K562 (cell line): Measurements from ENCODE around the gene BTRC. TPM values are rescaled to one million over a fixed set of nuclear protein-coding genes. Genes with fewer than 3 reads are reported as not detected.
A peak's percentile ranks its signal among the peaks of the same experiment; 100 is the strongest.

ENCODE experiments used
- ATF7 ChIP-seq: fragments of 450-650 bp; IDR thresholded peaks from 2 replicates; pipeline ENCODE4 v1.7.1; 2014; ENCODE audit warnings: mild to moderate bottlenecking, moderate library complexity
- C11orf30 ChIP-seq: fragments of 450-650 bp; IDR thresholded peaks from 2 replicates; pipeline ENCODE4 v1.6.1; 2016; ENCODE audit warnings: low read depth, mild to moderate bottlenecking
- CEBPG ChIP-seq, 3 experiments: fragments of 200-800 bp in 1 of 3; sonication (Bioruptor generic) in 1 of 3; sonication (generic) in 1 of 3; formaldehyde crosslinking in 1 of 3; IDR thresholded peaks in 2 of 3; conservative IDR thresholded peaks in 1 of 3; 2 replicates each; pipeline versions ENCODE4 v1.6.1 to v1.8.0; 2016 to 2022; ENCODE audit warnings: missing compliant biosample characterization in 2 of 3, missing genetic modification characterization in 2 of 3, mild to moderate bottlenecking in 1 of 3, missing genetic modification reagents in 1 of 3
- CREB1 ChIP-seq, 2 experiments: sonication (generic) in 1 of 2; formaldehyde crosslinking in 1 of 2; IDR thresholded peaks; 2 replicates each; pipeline versions ENCODE4 v1.6.1 to v1.8.0; 2012 to 2022; ENCODE audit warnings: inconsistent platforms in 1 of 2, mild to moderate bottlenecking in 1 of 2, missing genetic modification reagents in 1 of 2, moderate library complexity in 1 of 2
- DACH1 ChIP-seq: fragments of 450-650 bp; IDR thresholded peaks from 2 replicates; pipeline ENCODE4 v1.6.1; 2018; ENCODE audit not compliant: partially characterized antibody
- DDX20 ChIP-seq: fragments of 450-650 bp; IDR thresholded peaks from 2 replicates; pipeline ENCODE4 v1.6.1; 2016; ENCODE audit warnings: missing genetic modification characterization, low read depth, mild to moderate bottlenecking, missing compliant biosample characterization, moderate library complexity
- FOXJ2 ChIP-seq: fragments of 200-800 bp; sonication (Bioruptor generic); IDR thresholded peaks from 2 replicates; pipeline ENCODE4 v1.6.1; 2016; ENCODE audit warnings: missing genetic modification characterization, missing compliant biosample characterization
- HNRNPH1 ChIP-seq: fragments of 200-400 bp; formaldehyde crosslinking; optimal IDR thresholded peaks from 2 replicates; pipeline ENCODE3; 2017; ENCODE audit warnings: low read depth, mild to moderate bottlenecking, low read length, moderate library complexity
- HNRNPL ChIP-seq: fragments of 200-400 bp; formaldehyde crosslinking; IDR thresholded peaks from 2 replicates; pipeline ENCODE4 v1.6.1; 2017; ENCODE audit warnings: low read depth, mild to moderate bottlenecking, low read length
- ILK ChIP-seq: fragments of 450-650 bp; IDR thresholded peaks from 2 replicates; pipeline ENCODE4 v1.6.1; 2016; ENCODE audit warnings: missing genetic modification characterization, low read depth, mild to moderate bottlenecking, missing compliant biosample characterization, moderate library complexity, borderline replicate concordance
- MAZ ChIP-seq, 2 experiments: fragments of 450-650 bp in 1 of 2; sonication (generic) in 1 of 2; formaldehyde crosslinking; IDR thresholded peaks in 1 of 2; conservative IDR thresholded peaks in 1 of 2; 2 replicates each; pipeline versions ENCODE4 v1.4.0 to v1.5.0; 2020; ENCODE audit warnings: mild to moderate bottlenecking in 1 of 2, missing genetic modification reagents in 1 of 2
- NONO ChIP-seq, 2 experiments: fragments of 200-400 bp in 1 of 2; fragments of 450-650 bp in 1 of 2; formaldehyde crosslinking in 1 of 2; IDR thresholded peaks; 2 replicates each; pipeline ENCODE4 v1.6.1; 2017; ENCODE audit warnings: low read depth in 2 of 2, mild to moderate bottlenecking in 2 of 2, moderate library complexity in 2 of 2, low read length in 1 of 2
- RFX1 ChIP-seq: fragments of 450-650 bp; IDR thresholded peaks from 2 replicates; pipeline ENCODE4 v1.6.1; 2016; ENCODE audit warnings: mild to moderate bottlenecking, moderate library complexity
- ZBTB8A ChIP-seq: fragments of 450-650 bp; IDR thresholded peaks from 2 replicates; pipeline ENCODE4 v1.6.1; 2018; ENCODE audit warnings: mild to moderate bottlenecking, moderate library complexity; ENCODE audit not compliant: partially characterized antibody
- ZFX ChIP-seq: sonication (generic); formaldehyde crosslinking; IDR thresholded peaks from 2 replicates; pipeline ENCODE4 v1.8.0; 2022; ENCODE audit warnings: mild to moderate bottlenecking, missing genetic modification reagents, moderate library complexity
- ZNF121 ChIP-seq: sonication (generic); formaldehyde crosslinking; conservative IDR thresholded peaks from 2 replicates; pipeline ENCODE4 v1.8.0; 2022; ENCODE audit warnings: missing genetic modification reagents
- ZNF3 ChIP-seq: fragments of 250-450 bp; sonication (Bioruptor Pico); IDR thresholded peaks from 2 replicates; pipeline ENCODE4 v1.5.0; 2021; ENCODE audit warnings: mild to moderate bottlenecking, moderate library complexity
- ZNF408 ChIP-seq: fragments of 250-450 bp; sonication (Bioruptor Pico); IDR thresholded peaks from 2 replicates; pipeline ENCODE4 v1.4.0; 2020; ENCODE audit warnings: low read depth, mild to moderate bottlenecking, moderate library complexity
- ZNF764 ChIP-seq: fragments of 250-450 bp; sonication (Bioruptor Pico); IDR thresholded peaks from 2 replicates; pipeline ENCODE4 v1.4.0; 2020; ENCODE audit warnings: low read depth, mild to moderate bottlenecking, moderate library complexity
- ZNF766 ChIP-seq: fragments of 200-800 bp; sonication (Bioruptor generic); conservative IDR thresholded peaks from 2 replicates; pipeline ENCODE4 v1.6.1; 2016; ENCODE audit warnings: missing genetic modification characterization, missing compliant biosample characterization
- polyA plus RNA-seq, 8 experiments: library from polyadenylated mRNA; depleted of rRNA in 4 of 8; stranded (reverse) in 5 of 8; unstranded in 3 of 8; fragments of >200 nt; fragmentation: Nextera tagmentation in 2 of 8; fragmentation: Illumina TruSeq in 1 of 8; extraction: Ambion mirVana in 2 of 8; extraction: Trizol in 1 of 8; gene quantifications; 2 replicates each; pipeline versions ENCODE4 v1.2.1 to v1.2.3, GENCODE V29; 2011 to 2014; ENCODE audit warnings: inconsistent platforms in 1 of 8, missing spikeins in 1 of 8
- total RNA-seq, 7 experiments: library from RNA; depleted of rRNA in 6 of 7; stranded (reverse); fragments of >200 nt in 6 of 7; fragmentation: Illumina TruSeq in 2 of 7; extraction: Trizol in 2 of 7; gene quantifications; 2 replicates each; pipeline versions ENCODE4 v1.2.1 to v1.2.3, GENCODE V29; 2011 to 2021; ENCODE audit warnings: low replicate concordance in 1 of 7
- TF ChIP-seq, protein P1 (sequence below): fragments of 200-800 bp; sonication (Bioruptor generic); IDR thresholded peaks from 2 replicates; pipeline ENCODE4 v1.6.1; 2017; ENCODE audit warnings: missing genetic modification characterization, missing compliant biosample characterization
- TF ChIP-seq, protein P2 (sequence below): sonication (generic); formaldehyde crosslinking; IDR thresholded peaks from 2 replicates; pipeline ENCODE4 v1.9.0; 2022; ENCODE audit warnings: mild to moderate bottlenecking, missing genetic modification reagents
- TF ChIP-seq, protein P3 (sequence below): fragments of 450-650 bp; IDR thresholded peaks from 2 replicates; pipeline ENCODE4 v1.7.1; 2018; ENCODE audit warnings: mild to moderate bottlenecking, low read depth; ENCODE audit not compliant: partially characterized antibody

BTRC gene
- total and polyA plus RNA-seq, 9 of the 15 experiments (the other 6 are each of a cell fraction or from before 2014, with no cell fraction given) = 1.6 to 15.4 (median 7.0) TPM

DNA sequence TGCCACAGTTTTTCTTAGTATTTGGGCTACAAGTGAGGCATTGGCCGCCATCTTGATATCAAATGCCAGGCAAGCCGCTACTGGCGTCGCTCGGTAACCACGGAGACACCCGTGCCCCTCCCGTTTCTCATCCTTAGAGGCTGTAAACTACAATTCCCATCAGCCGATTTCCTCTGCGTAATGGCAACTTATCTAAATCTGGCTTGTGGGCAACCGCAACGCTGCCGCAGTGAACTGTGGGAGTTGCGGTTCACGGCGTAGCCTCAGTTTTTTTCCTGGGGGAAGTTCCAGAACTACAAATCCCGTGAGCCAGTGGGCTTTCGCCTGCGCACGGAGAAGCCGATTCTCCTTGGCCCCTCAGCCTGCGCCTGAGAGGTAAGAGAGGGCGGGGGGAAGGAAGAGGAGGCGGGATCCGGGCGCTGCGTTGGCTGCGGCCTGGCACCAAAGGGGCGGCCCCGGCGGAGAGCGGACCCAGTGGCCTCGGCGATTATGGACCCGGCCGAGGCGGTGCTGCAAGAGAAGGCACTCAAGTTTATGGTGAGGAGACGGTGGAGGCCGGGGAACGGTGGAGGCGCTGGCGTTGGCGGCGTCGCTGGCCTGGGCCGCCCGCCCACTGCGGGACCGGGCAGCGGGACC is at the start of gene BTRC (continued):
- TF ChIP-seq ZNF764 (CRISPR knock-in tag) = no peak
- peak; percentile 78 for TF ChIP-seq FOXJ2 (tag)
- peak; percentile 95 for TF ChIP-seq RFX1
- TF ChIP-seq C11orf30 = peak; percentile 21; the same call in 1 of the 2 replicates
- TF ChIP-seq HNRNPH1 = no peak
- TF ChIP-seq CEBPG (CRISPR knock-in tag; IDR thresholded peaks at IDR 0.05) = no peak
- TF ChIP-seq CEBPG (tag; conservative IDR thresholded peaks at IDR 0.05 in 1 of 2, IDR thresholded peaks at IDR 0.05 in 1 of 2) = no peak
- peak; percentile 95 for TF ChIP-seq ZNF121 (CRISPR knock-in tag)
- TF ChIP-seq ZFX = peak; percentile 87
- TF ChIP-seq ILK (tag) = no peak
- TF ChIP-seq ZNF3 = no peak
- no peak for TF ChIP-seq DDX20 (tag)
- TF ChIP-seq, protein P1, sequence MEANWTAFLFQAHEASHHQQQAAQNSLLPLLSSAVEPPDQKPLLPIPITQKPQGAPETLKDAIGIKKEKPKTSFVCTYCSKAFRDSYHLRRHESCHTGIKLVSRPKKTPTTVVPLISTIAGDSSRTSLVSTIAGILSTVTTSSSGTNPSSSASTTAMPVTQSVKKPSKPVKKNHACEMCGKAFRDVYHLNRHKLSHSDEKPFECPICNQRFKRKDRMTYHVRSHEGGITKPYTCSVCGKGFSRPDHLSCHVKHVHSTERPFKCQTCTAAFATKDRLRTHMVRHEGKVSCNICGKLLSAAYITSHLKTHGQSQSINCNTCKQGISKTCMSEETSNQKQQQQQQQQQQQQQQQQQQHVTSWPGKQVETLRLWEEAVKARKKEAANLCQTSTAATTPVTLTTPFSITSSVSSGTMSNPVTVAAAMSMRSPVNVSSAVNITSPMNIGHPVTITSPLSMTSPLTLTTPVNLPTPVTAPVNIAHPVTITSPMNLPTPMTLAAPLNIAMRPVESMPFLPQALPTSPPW (CRISPR knock-in tag) = peak; percentile 95
- TF ChIP-seq HNRNPL = no peak
- no peak for TF ChIP-seq NONO (IDR thresholded peaks at IDR 0.05; ENCODE audit: low read depth in 2 of 2, low read length in 1 of 2)
- TF ChIP-seq, protein P2, sequence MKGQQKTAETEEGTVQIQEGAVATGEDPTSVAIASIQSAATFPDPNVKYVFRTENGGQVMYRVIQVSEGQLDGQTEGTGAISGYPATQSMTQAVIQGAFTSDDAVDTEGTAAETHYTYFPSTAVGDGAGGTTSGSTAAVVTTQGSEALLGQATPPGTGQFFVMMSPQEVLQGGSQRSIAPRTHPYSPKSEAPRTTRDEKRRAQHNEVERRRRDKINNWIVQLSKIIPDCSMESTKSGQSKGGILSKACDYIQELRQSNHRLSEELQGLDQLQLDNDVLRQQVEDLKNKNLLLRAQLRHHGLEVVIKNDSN (CRISPR knock-in tag) = peak; percentile 14; the same call in 1 of the 2 replicates
- TF ChIP-seq CREB1 (IDR thresholded peaks at IDR 0.05) = peak; percentile 85
- peak; percentile 87 for TF ChIP-seq CREB1 (CRISPR knock-in tag; IDR thresholded peaks at IDR 0.05)
- peak; percentile 78 for TF ChIP-seq ZBTB8A
- TF ChIP-seq MAZ (CRISPR knock-in tag; conservative IDR thresholded peaks at IDR 0.05 in 1 of 2, IDR thresholded peaks at IDR 0.05 in 1 of 2) = peak; percentile 94 to 96
- TF ChIP-seq, protein P3, sequence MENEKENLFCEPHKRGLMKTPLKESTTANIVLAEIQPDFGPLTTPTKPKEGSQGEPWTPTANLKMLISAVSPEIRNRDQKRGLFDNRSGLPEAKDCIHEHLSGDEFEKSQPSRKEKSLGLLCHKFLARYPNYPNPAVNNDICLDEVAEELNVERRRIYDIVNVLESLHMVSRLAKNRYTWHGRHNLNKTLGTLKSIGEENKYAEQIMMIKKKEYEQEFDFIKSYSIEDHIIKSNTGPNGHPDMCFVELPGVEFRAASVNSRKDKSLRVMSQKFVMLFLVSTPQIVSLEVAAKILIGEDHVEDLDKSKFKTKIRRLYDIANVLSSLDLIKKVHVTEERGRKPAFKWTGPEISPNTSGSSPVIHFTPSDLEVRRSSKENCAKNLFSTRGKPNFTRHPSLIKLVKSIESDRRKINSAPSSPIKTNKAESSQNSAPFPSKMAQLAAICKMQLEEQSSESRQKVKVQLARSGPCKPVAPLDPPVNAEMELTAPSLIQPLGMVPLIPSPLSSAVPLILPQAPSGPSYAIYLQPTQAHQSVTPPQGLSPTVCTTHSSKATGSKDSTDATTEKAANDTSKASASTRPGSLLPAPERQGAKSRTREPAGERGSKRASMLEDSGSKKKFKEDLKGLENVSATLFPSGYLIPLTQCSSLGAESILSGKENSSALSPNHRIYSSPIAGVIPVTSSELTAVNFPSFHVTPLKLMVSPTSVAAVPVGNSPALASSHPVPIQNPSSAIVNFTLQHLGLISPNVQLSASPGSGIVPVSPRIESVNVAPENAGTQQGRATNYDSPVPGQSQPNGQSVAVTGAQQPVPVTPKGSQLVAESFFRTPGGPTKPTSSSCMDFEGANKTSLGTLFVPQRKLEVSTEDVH = no peak
- TF ChIP-seq DACH1 = no peak
- no peak for TF ChIP-seq ZNF408 (CRISPR knock-in tag)
- TF ChIP-seq ATF7 = peak; percentile 86
- peak; percentile 94 for TF ChIP-seq ZNF766 (CRISPR knock-in tag)
